GM23338 (cell line): ENCODE results near the gene PDE3A. TPM values are rescaled to one million over a fixed set of nuclear protein-coding genes. Genes with fewer than 3 reads are reported as not detected.

ENCODE experiments used
- ATAC-seq: fragments of 200-7000 bp; cut with Tn5 transposase; 3 replicates; pipeline ENCODE4 v1.9.1; 2020
- DNase-seq: peaks from one replicate; pipeline ENCODE4 v3.0.0-alpha.2; 2015; ENCODE audit warnings: low spot score
- H2AFZ ChIP-seq: fragments of 200-600 bp; sonication (generic); 2 replicates; pipeline ENCODE4 v1.8.0; 2016; ENCODE audit warnings: antibody characterized with exemption, mild to moderate bottlenecking, moderate library complexity
- H3F3A ChIP-seq: fragments of 200-600 bp; sonication (generic); replicated peaks from 2 replicates; pipeline ENCODE4 v1.8.0; 2017; ENCODE audit warnings: antibody characterized with exemption, mixed run types, low read depth
- H3K27ac ChIP-seq: fragments of 200-600 bp; sonication (generic); 2 replicates; pipeline ENCODE4 v1.6.1; 2016; ENCODE audit warnings: low read depth
- H3K27me3 ChIP-seq: fragments of 200-600 bp; sonication (generic); 2 replicates; pipeline ENCODE4 v1.8.0; 2016; ENCODE audit warnings: mild to moderate bottlenecking, mixed run types, moderate library complexity; ENCODE audit not compliant: insufficient read depth
- H3K36me3 ChIP-seq: fragments of 200-600 bp; sonication (generic); 2 replicates; pipeline ENCODE4 v1.8.0; 2016; ENCODE audit warnings: mild to moderate bottlenecking; ENCODE audit not compliant: insufficient read depth
- H3K4me1 ChIP-seq: fragments of 200-600 bp; sonication (generic); 2 replicates; pipeline ENCODE4 v1.8.0; 2016; ENCODE audit warnings: mild to moderate bottlenecking, moderate library complexity; ENCODE audit not compliant: insufficient read depth
- H3K4me2 ChIP-seq: fragments of 200-600 bp; sonication (generic); 2 replicates; pipeline ENCODE4 v1.7.1; 2017; ENCODE audit warnings: mixed run types
- H3K4me3 ChIP-seq: fragments of 200-600 bp; sonication (generic); 2 replicates; pipeline ENCODE4 v1.6.1; 2016; ENCODE audit warnings: mixed run types
- H3K79me2 ChIP-seq: fragments of 200-600 bp; sonication (generic); replicated peaks from 2 replicates; pipeline ENCODE4 v1.8.0; 2017; ENCODE audit warnings: mild to moderate bottlenecking; ENCODE audit not compliant: insufficient read depth
- H3K9me2 ChIP-seq: fragments of 200-600 bp; sonication (generic); 2 replicates; pipeline ENCODE4 v1.8.0; 2017; ENCODE audit not compliant: insufficient read depth
- H4K20me1 ChIP-seq: fragments of 200-600 bp; sonication (generic); replicated peaks from 2 replicates; pipeline ENCODE4 v1.8.0; 2017; ENCODE audit warnings: mild to moderate bottlenecking; ENCODE audit not compliant: insufficient read depth
- H3K27ac Mint-ChIP-seq: 2 replicates; pipeline ENCODE4 v1.8.0; 2020; ENCODE audit warnings: inconsistent platforms, mild to moderate bottlenecking, moderate library complexity, mixed read lengths
- H3K27me3 Mint-ChIP-seq: 3 replicates; pipeline ENCODE4 v1.8.0; 2022; ENCODE audit warnings: low read depth, mild to moderate bottlenecking, moderate library complexity, mixed read lengths, inconsistent platforms; ENCODE audit not compliant: insufficient read depth, poor library complexity
- H3K36me3 Mint-ChIP-seq: 3 replicates; pipeline ENCODE4 v1.8.0; 2021; ENCODE audit warnings: low read depth, mild to moderate bottlenecking, inconsistent platforms, moderate library complexity, mixed read lengths
- H3K4me1 Mint-ChIP-seq: 3 replicates; pipeline ENCODE4 v1.8.0; 2020; ENCODE audit warnings: mild to moderate bottlenecking, inconsistent platforms, mixed read lengths
- H3K4me3 Mint-ChIP-seq: 3 replicates; pipeline ENCODE4 v1.8.0; 2021; ENCODE audit warnings: moderate library complexity, mild to moderate bottlenecking, inconsistent platforms, mixed read lengths
- H3K9me3 Mint-ChIP-seq: 3 replicates; pipeline ENCODE4 v1.8.0; 2020; ENCODE audit warnings: moderate library complexity, mild to moderate bottlenecking, inconsistent platforms, mixed read lengths
- CREB1 ChIP-seq: fragments of 250-450 bp; sonication (Bioruptor Pico); IDR thresholded peaks from 2 replicates; pipeline ENCODE4 v1.5.0; 2020; ENCODE audit warnings: low read depth, mild to moderate bottlenecking, moderate library complexity
- EZH2 ChIP-seq: fragments of 200-600 bp; sonication (generic); IDR thresholded peaks from one replicate; pipeline ENCODE4 v1.8.0; 2017; ENCODE audit warnings: antibody characterized with exemption, mild to moderate bottlenecking, low read depth; ENCODE audit not compliant: unreplicated experiment
- EZH2phosphoT487 ChIP-seq: fragments of 200-600 bp; sonication (generic); IDR thresholded peaks from one replicate; pipeline ENCODE4 v1.8.1; 2018; ENCODE audit warnings: antibody characterized with exemption; ENCODE audit not compliant: unreplicated experiment
- JUNB ChIP-seq: IDR thresholded peaks from one replicate; pipeline ENCODE4 v1.6.1; 2016; ENCODE audit warnings: antibody characterized with exemption; ENCODE audit not compliant: unreplicated experiment
- NANOG ChIP-seq: IDR thresholded peaks from 2 replicates; pipeline ENCODE4 v1.6.1; 2016; ENCODE audit warnings: antibody characterized with exemption, borderline replicate concordance
- POLR2AphosphoS5 ChIP-seq: IDR thresholded peaks from 2 replicates; pipeline ENCODE4 v1.6.1; 2016; ENCODE audit warnings: antibody characterized with exemption, low read depth
- STAT1 ChIP-seq: IDR thresholded peaks from one replicate; pipeline ENCODE4 v1.6.1; 2016; ENCODE audit warnings: antibody characterized with exemption; ENCODE audit not compliant: unreplicated experiment
- ZNF114 ChIP-seq: fragments of 250-450 bp; sonication (Bioruptor Pico); IDR thresholded peaks from 2 replicates; pipeline ENCODE4 v1.5.0; 2020; ENCODE audit warnings: mild to moderate bottlenecking, moderate library complexity
- ZNF331 ChIP-seq: fragments of 250-450 bp; sonication (Bioruptor Pico); IDR thresholded peaks from 2 replicates; pipeline ENCODE4 v1.5.0; 2020; ENCODE audit warnings: low read depth, mild to moderate bottlenecking, moderate library complexity
- polyA plus RNA-seq: library from polyadenylated mRNA; unstranded; fragments of >200 nt; fragmentation: Nextera tagmentation; extraction: Ambion mirVana; gene quantifications from 2 replicates; pipeline ENCODE4 v1.2.1, GENCODE V29; 2016
- total RNA-seq: library from RNA; depleted of rRNA; stranded (reverse); fragments of >200 nt; shearing (Covaris generic); gene quantifications from 2 replicates; pipeline ENCODE4 v1.2.3, GENCODE V29; 2014
- TF ChIP-seq, protein P1 (sequence below), 2 experiments: fragments of 200-600 bp in 1 of 2; sonication (generic) in 1 of 2; conservative IDR thresholded peaks; 2 replicates each; pipeline versions ENCODE4 v1.5.1 to v1.6.1; 2016 to 2017; ENCODE audit warnings: antibody characterized with exemption in 2 of 2, low read depth in 2 of 2, mild to moderate bottlenecking in 2 of 2, moderate library complexity in 1 of 2
- TF ChIP-seq, protein P2 (sequence below): fragments of 250-450 bp; sonication (Bioruptor Pico); IDR thresholded peaks from 2 replicates; pipeline ENCODE4 v1.5.0; 2020; ENCODE audit warnings: mild to moderate bottlenecking, moderate library complexity
- TF ChIP-seq, protein P3 (sequence below): IDR thresholded peaks from 2 replicates; pipeline ENCODE4 v1.6.1; 2016; ENCODE audit warnings: antibody characterized with exemption
- TF ChIP-seq, protein P4 (sequence below): IDR thresholded peaks from one replicate; pipeline ENCODE4 v1.6.1; 2018; ENCODE audit warnings: antibody characterized with exemption; ENCODE audit not compliant: unreplicated experiment

The PDE3A gene
- total and polyA plus RNA-seq, 2 experiments from 2014 or later = 2.7 to 9.2 TPM

DNA sequence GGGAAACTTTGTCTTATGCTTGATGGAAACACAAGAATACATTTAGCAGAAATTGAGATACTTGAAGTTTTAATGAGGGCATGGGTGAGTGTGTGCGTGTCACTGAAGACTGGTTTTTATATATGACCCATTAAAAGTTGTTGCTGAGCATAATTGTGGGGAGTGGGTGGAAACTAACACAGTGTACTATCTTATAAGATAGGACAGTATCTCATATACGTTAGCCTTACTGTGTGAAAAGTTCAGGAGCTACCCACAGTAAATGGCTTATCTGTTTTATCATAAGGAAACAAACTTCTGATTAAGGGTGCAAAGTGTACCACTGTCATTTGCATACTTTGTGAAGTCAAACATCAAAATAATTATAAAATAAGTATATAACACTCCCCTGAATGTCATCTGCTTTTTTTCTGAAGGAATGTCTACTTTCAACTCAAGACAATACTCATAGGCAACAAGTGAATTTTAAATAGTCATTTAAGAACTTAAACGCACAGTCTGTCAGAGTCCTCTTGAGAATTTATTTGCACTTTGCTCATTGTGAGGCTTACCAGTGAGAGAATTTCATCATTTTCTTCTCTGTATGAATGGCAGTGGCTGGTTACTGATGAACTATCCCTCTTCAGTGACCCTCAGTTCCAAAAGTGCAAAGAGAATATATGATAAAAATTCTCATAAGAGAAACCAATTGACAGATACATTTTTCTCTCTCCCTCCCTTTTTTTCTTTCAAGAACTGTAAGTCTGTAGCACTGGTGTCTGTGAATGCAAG, 4.2 kb downstream of the PDE3A start:
- peaks cover 32% of the 10 kb centered on the region for H3K4me1 Mint-ChIP-seq
- Histone ChIP-seq H3K27me3 (peaks cover 29% of the 10 kb centered on the region), H3F3A (no peaks in the 10 kb centered on the region), H3K79me2 (peaks cover 31% of the 10 kb centered on the region), H3K9me2 (no peaks in the 10 kb centered on the region), H3K4me1 (peaks cover 42% of the 10 kb centered on the region), H3K4me3 (no peak overlapping the region), H2AFZ (no peak overlapping the region), H3K27ac (no peak overlapping the region), H4K20me1 (no peaks in the 10 kb centered on the region), H3K36me3 (no peaks in the 10 kb centered on the region), H3K4me2 (no peak overlapping the region)
- TF ChIP-seq STAT1 (no peak), ZNF114 (CRISPR knock-in tag) (no peak), ZNF331 (CRISPR knock-in tag) (no peak), EZH2phosphoT487 (no peak), NANOG (no peak), POLR2AphosphoS5 (no peak), EZH2 (no peak), JUNB (no peak), CREB1 (CRISPR knock-in tag) (no peak)
- TF ChIP-seq, protein P1, sequence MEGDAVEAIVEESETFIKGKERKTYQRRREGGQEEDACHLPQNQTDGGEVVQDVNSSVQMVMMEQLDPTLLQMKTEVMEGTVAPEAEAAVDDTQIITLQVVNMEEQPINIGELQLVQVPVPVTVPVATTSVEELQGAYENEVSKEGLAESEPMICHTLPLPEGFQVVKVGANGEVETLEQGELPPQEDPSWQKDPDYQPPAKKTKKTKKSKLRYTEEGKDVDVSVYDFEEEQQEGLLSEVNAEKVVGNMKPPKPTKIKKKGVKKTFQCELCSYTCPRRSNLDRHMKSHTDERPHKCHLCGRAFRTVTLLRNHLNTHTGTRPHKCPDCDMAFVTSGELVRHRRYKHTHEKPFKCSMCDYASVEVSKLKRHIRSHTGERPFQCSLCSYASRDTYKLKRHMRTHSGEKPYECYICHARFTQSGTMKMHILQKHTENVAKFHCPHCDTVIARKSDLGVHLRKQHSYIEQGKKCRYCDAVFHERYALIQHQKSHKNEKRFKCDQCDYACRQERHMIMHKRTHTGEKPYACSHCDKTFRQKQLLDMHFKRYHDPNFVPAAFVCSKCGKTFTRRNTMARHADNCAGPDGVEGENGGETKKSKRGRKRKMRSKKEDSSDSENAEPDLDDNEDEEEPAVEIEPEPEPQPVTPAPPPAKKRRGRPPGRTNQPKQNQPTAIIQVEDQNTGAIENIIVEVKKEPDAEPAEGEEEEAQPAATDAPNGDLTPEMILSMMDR (conservative IDR thresholded peaks at IDR 0.05; ENCODE audit: low read depth in 2 of 2) = no peak
- TF ChIP-seq, protein P2, sequence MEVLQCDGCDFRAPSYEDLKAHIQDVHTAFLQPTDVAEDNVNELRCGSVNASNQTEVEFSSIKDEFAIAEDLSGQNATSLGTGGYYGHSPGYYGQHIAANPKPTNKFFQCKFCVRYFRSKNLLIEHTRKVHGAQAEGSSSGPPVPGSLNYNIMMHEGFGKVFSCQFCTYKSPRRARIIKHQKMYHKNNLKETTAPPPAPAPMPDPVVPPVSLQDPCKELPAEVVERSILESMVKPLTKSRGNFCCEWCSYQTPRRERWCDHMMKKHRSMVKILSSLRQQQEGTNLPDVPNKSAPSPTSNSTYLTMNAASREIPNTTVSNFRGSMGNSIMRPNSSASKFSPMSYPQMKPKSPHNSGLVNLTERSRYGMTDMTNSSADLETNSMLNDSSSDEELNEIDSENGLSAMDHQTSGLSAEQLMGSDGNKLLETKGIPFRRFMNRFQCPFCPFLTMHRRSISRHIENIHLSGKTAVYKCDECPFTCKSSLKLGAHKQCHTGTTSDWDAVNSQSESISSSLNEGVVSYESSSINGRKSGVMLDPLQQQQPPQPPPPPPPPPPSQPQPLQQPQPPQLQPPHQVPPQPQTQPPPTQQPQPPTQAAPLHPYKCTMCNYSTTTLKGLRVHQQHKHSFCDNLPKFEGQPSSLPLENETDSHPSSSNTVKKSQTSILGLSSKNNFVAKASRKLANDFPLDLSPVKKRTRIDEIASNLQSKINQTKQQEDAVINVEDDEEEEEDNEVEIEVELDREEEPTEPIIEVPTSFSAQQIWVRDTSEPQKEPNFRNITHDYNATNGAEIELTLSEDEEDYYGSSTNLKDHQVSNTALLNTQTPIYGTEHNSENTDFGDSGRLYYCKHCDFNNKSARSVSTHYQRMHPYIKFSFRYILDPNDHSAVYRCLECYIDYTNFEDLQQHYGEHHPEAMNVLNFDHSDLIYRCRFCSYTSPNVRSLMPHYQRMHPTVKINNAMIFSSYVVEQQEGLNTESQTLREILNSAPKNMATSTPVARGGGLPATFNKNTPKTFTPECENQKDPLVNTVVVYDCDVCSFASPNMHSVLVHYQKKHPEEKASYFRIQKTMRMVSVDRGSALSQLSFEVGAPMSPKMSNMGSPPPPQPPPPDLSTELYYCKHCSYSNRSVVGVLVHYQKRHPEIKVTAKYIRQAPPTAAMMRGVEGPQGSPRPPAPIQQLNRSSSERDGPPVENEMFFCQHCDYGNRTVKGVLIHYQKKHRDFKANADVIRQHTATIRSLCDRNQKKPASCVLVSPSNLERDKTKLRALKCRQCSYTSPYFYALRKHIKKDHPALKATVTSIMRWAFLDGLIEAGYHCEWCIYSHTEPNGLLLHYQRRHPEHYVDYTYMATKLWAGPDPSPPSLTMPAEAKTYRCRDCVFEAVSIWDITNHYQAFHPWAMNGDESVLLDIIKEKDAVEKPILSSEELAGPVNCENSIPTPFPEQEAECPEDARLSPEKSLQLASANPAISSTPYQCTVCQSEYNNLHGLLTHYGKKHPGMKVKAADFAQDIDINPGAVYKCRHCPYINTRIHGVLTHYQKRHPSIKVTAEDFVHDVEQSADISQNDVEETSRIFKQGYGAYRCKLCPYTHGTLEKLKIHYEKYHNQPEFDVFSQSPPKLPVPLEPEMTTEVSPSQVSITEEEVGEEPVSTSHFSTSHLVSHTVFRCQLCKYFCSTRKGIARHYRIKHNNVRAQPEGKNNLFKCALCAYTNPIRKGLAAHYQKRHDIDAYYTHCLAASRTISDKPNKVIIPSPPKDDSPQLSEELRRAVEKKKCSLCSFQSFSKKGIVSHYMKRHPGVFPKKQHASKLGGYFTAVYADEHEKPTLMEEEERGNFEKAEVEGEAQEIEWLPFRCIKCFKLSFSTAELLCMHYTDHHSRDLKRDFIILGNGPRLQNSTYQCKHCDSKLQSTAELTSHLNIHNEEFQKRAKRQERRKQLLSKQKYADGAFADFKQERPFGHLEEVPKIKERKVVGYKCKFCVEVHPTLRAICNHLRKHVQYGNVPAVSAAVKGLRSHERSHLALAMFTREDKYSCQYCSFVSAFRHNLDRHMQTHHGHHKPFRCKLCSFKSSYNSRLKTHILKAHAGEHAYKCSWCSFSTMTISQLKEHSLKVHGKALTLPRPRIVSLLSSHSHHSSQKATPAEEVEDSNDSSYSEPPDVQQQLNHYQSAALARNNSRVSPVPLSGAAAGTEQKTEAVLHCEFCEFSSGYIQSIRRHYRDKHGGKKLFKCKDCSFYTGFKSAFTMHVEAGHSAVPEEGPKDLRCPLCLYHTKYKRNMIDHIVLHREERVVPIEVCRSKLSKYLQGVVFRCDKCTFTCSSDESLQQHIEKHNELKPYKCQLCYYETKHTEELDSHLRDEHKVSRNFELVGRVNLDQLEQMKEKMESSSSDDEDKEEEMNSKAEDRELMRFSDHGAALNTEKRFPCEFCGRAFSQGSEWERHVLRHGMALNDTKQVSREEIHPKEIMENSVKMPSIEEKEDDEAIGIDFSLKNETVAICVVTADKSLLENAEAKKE (CRISPR knock-in tag) = no peak
- TF ChIP-seq, protein P3, sequence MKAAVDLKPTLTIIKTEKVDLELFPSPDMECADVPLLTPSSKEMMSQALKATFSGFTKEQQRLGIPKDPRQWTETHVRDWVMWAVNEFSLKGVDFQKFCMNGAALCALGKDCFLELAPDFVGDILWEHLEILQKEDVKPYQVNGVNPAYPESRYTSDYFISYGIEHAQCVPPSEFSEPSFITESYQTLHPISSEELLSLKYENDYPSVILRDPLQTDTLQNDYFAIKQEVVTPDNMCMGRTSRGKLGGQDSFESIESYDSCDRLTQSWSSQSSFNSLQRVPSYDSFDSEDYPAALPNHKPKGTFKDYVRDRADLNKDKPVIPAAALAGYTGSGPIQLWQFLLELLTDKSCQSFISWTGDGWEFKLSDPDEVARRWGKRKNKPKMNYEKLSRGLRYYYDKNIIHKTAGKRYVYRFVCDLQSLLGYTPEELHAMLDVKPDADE = no peak
- TF ChIP-seq, protein P4, sequence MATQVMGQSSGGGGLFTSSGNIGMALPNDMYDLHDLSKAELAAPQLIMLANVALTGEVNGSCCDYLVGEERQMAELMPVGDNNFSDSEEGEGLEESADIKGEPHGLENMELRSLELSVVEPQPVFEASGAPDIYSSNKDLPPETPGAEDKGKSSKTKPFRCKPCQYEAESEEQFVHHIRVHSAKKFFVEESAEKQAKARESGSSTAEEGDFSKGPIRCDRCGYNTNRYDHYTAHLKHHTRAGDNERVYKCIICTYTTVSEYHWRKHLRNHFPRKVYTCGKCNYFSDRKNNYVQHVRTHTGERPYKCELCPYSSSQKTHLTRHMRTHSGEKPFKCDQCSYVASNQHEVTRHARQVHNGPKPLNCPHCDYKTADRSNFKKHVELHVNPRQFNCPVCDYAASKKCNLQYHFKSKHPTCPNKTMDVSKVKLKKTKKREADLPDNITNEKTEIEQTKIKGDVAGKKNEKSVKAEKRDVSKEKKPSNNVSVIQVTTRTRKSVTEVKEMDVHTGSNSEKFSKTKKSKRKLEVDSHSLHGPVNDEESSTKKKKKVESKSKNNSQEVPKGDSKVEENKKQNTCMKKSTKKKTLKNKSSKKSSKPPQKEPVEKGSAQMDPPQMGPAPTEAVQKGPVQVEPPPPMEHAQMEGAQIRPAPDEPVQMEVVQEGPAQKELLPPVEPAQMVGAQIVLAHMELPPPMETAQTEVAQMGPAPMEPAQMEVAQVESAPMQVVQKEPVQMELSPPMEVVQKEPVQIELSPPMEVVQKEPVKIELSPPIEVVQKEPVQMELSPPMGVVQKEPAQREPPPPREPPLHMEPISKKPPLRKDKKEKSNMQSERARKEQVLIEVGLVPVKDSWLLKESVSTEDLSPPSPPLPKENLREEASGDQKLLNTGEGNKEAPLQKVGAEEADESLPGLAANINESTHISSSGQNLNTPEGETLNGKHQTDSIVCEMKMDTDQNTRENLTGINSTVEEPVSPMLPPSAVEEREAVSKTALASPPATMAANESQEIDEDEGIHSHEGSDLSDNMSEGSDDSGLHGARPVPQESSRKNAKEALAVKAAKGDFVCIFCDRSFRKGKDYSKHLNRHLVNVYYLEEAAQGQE = no peak
- peaks cover 12% of the 10 kb centered on the region for H3K27me3 Mint-ChIP-seq
- no peaks in the 10 kb centered on the region; the same call in 2 of the 3 replicates for H3K36me3 Mint-ChIP-seq
- ATAC-seq (no peak), DNase-seq (no peak)
- no peak overlapping the region for H3K4me3 Mint-ChIP-seq
- H3K27ac Mint-ChIP-seq = no peak overlapping the region
- no peaks in the 10 kb centered on the region; the same call in 2 of the 3 replicates for H3K9me3 Mint-ChIP-seq
